Gastroesophageal sphincter (tissue), 4 donors: Measurements from ENCODE around the gene CPA1. TPM values are rescaled to one million over a fixed set of nuclear protein-coding genes. Genes with fewer than 3 reads are reported as not detected.
A peak's percentile ranks its signal among the peaks of the same experiment; 100 is the strongest.

ENCODE experiments used
- ATAC-seq: fragments of 150-250 bp; one replicate; pipeline ENCODE4 v1.9.1; 2016; ENCODE audit warnings: mild to moderate bottlenecking, moderate library complexity
- H3K27ac ChIP-seq, 4 donors: fragments of 200-600 bp; sonication (generic) in 3 of 4; 1 replicate in 3 of 4; 2 replicates in 1 of 4; pipeline ENCODE4 v1.5.1; 2016 to 2019
- H3K27me3 ChIP-seq: fragments of 200-600 bp; sonication (generic); one replicate; pipeline ENCODE4 v1.5.1; 2019
- H3K36me3 ChIP-seq, 2 donors: fragments of 200-600 bp; sonication (generic); one replicate each; pipeline ENCODE4 v1.5.1; 2019; ENCODE audit warnings: control low read depth in 1 of 2
- H3K4me1 ChIP-seq, 3 donors: fragments of 200-600 bp; sonication (generic); 1 replicate in 2 of 3; 2 replicates in 1 of 3; pipeline ENCODE4 v1.5.1; 2016 to 2019; ENCODE audit warnings: control low read depth in 2 of 3
- H3K4me3 ChIP-seq, 2 donors: fragments of 200-600 bp; sonication (generic); one replicate each; pipeline ENCODE4 v1.5.1; 2019; ENCODE audit warnings: mild to moderate bottlenecking in 1 of 2, moderate library complexity in 1 of 2
- H3K9me3 ChIP-seq, 3 donors: fragments of 200-600 bp; sonication (generic); one replicate each; pipeline ENCODE4 v1.5.1; 2017 to 2019; ENCODE audit warnings: control low read depth in 2 of 3
- EP300 ChIP-seq: sonication (generic); formaldehyde crosslinking; IDR thresholded peaks from one replicate; pipeline ENCODE4 v1.6.1; 2017; ENCODE audit warnings: antibody characterized with exemption, mild to moderate bottlenecking
- POLR2A ChIP-seq, 2 donors: fragments of 450-650 bp; IDR thresholded peaks; one replicate each; pipeline ENCODE4 v1.6.1; 2017; ENCODE audit warnings: antibody characterized with exemption in 2 of 2, mild to moderate bottlenecking in 2 of 2, moderate library complexity in 1 of 2
- POLR2AphosphoS5 ChIP-seq: sonication (generic); formaldehyde crosslinking; IDR thresholded peaks from one replicate; pipeline ENCODE4 v1.6.1; 2017; ENCODE audit warnings: antibody characterized with exemption
- WGBS, 2 donors: methylation state at CpG; one replicate each; pipeline ENCODE4 v1.1.5; 2018; ENCODE audit warnings: low coverage in 1 of 2; 5-methylcytosine and 5-hydroxymethylcytosine counted together
- total RNA-seq, 4 donors: library from RNA; depleted of rRNA; stranded (reverse); fragments of >200 nt; gene quantifications; one replicate each; pipeline ENCODE4 v1.1.0, GENCODE V29; 2016
- TF ChIP-seq, protein P1 (sequence below), 4 experiments: fragments of 200-600 bp in 2 of 4; fragments of 450-650 bp in 2 of 4; sonication (generic) in 1 of 4; IDR thresholded peaks; one replicate each; pipeline ENCODE4 v1.5.1; 2017 to 2019; ENCODE audit warnings: antibody characterized with exemption in 4 of 4, mild to moderate bottlenecking in 2 of 4, moderate library complexity in 2 of 4

The CPA1 gene
- total RNA-seq, 4 donors from 2014 or later, result 0.42 TPM; not detected in 3

GRCh38 chr7:130361681-130362080, 18.6 kb upstream of the CPA1 start:
- TF ChIP-seq POLR2AphosphoS5, result no peak
- H3K36me3 ChIP-seq, result no peaks in the 10 kb centered on the region
- ATAC-seq, result no peak
- peaks cover 0 to 9% (median 9%) of the 10 kb centered on the region in 3 donors for H3K4me1 ChIP-seq
- H3K27me3 ChIP-seq, result no peaks in the 10 kb centered on the region
- H3K4me3 ChIP-seq, result no peak overlapping the region
- 100% methylated on average over 1 to 2 of the region's 7 CpGs for WGBS, 2 donors
- peaks cover 0 to 15% (median 0%) of the 10 kb centered on the region in 3 donors for H3K9me3 ChIP-seq
- no peak overlapping the region for H3K27ac ChIP-seq

- Histone ChIP-seq H3K27me3 (no peaks in the 10 kb centered on the region), H3K36me3 (no peaks in the 10 kb centered on the region), H3K4me3 (no peak overlapping the region), H3K9me3 (peaks cover 0 to 15% (median 0%) of the 10 kb centered on the region in 3 donors), H3K4me1 (peaks cover 0 to 3% (median 2%) of the 10 kb centered on the region in 3 donors), H3K27ac (no peak overlapping the region)
- TF ChIP-seq POLR2A (IDR thresholded peaks at IDR 0.05) (no peak), EP300 (no peak), POLR2AphosphoS5 (no peak)
- TF ChIP-seq, protein P1, sequence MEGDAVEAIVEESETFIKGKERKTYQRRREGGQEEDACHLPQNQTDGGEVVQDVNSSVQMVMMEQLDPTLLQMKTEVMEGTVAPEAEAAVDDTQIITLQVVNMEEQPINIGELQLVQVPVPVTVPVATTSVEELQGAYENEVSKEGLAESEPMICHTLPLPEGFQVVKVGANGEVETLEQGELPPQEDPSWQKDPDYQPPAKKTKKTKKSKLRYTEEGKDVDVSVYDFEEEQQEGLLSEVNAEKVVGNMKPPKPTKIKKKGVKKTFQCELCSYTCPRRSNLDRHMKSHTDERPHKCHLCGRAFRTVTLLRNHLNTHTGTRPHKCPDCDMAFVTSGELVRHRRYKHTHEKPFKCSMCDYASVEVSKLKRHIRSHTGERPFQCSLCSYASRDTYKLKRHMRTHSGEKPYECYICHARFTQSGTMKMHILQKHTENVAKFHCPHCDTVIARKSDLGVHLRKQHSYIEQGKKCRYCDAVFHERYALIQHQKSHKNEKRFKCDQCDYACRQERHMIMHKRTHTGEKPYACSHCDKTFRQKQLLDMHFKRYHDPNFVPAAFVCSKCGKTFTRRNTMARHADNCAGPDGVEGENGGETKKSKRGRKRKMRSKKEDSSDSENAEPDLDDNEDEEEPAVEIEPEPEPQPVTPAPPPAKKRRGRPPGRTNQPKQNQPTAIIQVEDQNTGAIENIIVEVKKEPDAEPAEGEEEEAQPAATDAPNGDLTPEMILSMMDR (IDR thresholded peaks at IDR 0.05), result no peak
- WGBS, 2 donors, result 60 to 92% methylated on average over 1 to 7 of the region's 10 CpGs
- no peak for ATAC-seq
Observed at GRCh38 chr7:130362251-130362816, 18.0 kb upstream of the CPA1 start.

DNA sequence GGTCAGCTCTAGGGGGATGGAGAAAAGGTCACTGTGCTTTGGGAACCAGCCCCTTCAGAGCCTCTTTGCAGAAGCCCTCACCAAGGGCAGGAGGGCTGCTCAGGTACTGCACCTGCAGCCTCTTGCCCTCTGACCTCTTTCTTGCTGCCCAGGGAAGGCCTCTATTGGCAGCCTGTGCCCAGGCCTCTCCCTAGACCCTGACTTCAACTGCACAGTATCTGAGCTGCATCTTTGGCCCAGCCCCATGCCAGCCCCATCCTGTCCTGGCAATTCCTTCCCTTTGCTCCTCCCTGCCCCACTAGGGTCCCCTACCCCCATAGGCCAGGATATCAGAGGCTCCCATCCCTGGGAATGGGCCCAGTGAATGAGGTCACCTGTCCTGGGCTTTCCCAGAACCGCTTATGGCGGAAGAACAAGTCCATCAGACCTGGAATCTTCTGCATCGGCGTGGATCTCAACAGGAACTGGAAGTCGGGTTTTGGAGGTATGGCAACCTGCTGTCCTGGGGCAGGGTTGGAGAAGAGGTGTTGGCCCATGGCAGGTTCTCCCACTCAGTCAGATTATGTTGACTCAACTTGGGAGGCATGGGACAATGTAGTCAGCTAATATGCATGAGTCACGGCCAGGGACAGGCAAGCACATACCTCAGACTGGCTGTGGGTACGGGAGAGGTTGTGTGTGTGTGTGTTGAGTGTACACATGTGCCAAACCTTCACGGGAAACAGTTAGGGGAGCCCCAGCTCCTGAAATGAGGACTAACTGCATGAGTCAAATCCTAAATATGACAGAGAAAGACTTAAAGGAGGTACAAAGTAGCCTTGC, 17.1 kb upstream of the CPA1 start:
- TF ChIP-seq POLR2AphosphoS5 (peak; percentile 24), POLR2A (IDR thresholded peaks at IDR 0.05) (no peak), EP300 (no peak)
- TF ChIP-seq, protein P1 (IDR thresholded peaks at IDR 0.05), result no peak
- no peaks in the 10 kb centered on the region for H3K36me3 ChIP-seq
- ATAC-seq, result peak; percentile 40
- no peak overlapping the region for H3K4me3 ChIP-seq
- H3K27me3 ChIP-seq, result no peaks in the 10 kb centered on the region
- no peaks in the 10 kb centered on the region for H3K4me1 ChIP-seq
- H3K27ac ChIP-seq, result no peak overlapping the region
- WGBS, 2 donors, result 50% methylated on average over 4 of the region's 8 CpGs; no CpG with 5 or more reads in 1 of the 2 donors
- H3K9me3 ChIP-seq, result peaks cover 0 to 15% (median 0%) of the 10 kb centered on the region in 3 donors

- no peaks in the 10 kb centered on the region for H3K36me3 ChIP-seq
- peaks cover 0 to 10% (median 0%) of the 10 kb centered on the region in 3 donors for H3K4me1 ChIP-seq
- H3K4me3 ChIP-seq, result no peak overlapping the region
- H3K9me3 ChIP-seq, result peaks cover 0 to 9% (median 0%) of the 10 kb centered on the region in 3 donors
- WGBS, 2 donors, result 94% methylated on average over 4 of the region's 4 CpGs
- ATAC-seq, result no peak
- H3K27me3 ChIP-seq, result no peaks in the 10 kb centered on the region
- no peak overlapping the region for H3K27ac ChIP-seq
- TF ChIP-seq POLR2AphosphoS5 (no peak), POLR2A (IDR thresholded peaks at IDR 0.05) (no peak), EP300 (no peak)
- TF ChIP-seq, protein P1 (IDR thresholded peaks at IDR 0.05), result no peak
Observed at GRCh38 chr7:130364451-130364850, 15.8 kb upstream of the CPA1 start.

- no peak for ATAC-seq
- Histone ChIP-seq H3K36me3 (no peaks in the 10 kb centered on the region), H3K27me3 (no peaks in the 10 kb centered on the region), H3K9me3 (peaks cover 0 to 2% (median 0%) of the 10 kb centered on the region in 3 donors), H3K4me1 (peaks cover 0 to 17% (median 0%) of the 10 kb centered on the region in 3 donors), H3K4me3 (no peak overlapping the region), H3K27ac (no peak overlapping the region)
- 65 to 89% methylated on average over 1 to 2 of the region's 2 CpGs for WGBS, 2 donors
- TF ChIP-seq, protein P1 (IDR thresholded peaks at IDR 0.05), result no peak
- TF ChIP-seq EP300 (no peak), POLR2A (IDR thresholded peaks at IDR 0.05) (no peak), POLR2AphosphoS5 (no peak)
Observed at GRCh38 chr7:130365088-130365487, 15.2 kb upstream of the CPA1 start.
